HG03159 (cell line): Measurements from ENCODE around the gene PLOD2.

ENCODE experiments used
- ATAC-seq: cut with Tn5 transposase; IDR thresholded peaks from one replicate; pipeline ENCODE4 v1.9.1; 2021; ENCODE audit warnings: mild to moderate bottlenecking, moderate library complexity; ENCODE audit not compliant: unreplicated experiment

Gene PLOD2

DNA sequence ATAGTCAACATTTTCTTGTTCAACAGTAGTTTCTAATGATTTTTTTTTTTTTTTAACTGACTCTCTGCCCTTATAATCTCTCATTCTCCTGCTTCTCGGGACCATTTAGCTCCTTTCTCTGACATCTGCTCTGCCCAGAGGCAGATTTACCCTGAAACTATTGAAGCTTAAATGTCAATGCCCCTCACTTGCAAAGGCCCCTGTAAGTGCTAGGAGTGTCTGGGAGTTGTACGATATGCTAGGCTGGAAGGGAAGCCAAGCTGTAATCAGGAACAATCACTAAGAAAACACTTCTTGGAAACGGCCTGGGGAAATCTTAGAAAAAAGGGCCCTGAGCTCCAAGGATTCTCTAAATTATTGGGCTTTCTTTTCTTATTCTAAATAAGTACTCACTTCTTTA is 5.8 kb upstream of the PLOD2 start:
- ATAC-seq, result no peak

DNA sequence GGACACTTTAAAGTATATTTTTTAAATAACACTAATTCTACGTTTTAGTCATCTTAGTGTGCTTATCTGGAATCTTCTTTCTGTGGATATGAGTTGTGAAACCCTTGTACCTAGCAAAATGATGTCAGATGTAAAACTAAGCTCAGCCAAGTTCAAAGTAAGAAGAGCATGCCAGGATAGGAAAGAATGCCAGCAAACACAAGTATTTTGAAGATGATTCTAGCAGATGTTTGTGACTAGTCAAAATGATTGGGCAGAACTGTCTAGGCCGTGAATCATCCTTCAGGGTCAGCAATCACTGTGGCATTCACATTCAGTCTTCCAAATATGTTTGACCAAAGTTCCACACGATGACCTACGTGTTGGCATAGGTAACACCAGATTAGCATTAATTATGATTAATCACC is 5.4 kb upstream of the PLOD2 start:
- no peak for ATAC-seq

DNA sequence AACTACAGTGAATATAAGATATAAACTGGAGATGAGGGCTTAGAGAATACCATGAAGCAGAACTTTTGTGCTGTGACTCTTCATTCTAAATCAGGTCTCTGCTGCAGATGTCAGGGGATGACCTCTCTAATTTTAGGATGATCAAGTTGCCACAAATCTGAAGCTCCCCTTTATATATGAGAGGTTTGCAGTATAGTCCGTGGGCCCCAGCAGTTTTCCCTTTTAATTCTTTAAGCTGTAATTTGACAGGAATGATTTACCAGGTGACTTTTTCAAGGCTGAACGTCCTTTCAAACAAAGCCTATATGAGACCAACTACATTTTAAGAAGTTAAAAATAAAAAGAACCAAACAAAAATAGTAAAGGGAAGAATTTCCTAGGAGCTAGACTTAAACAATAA is 4.9 kb upstream of the PLOD2 start:
- ATAC-seq, result no peak

DNA sequence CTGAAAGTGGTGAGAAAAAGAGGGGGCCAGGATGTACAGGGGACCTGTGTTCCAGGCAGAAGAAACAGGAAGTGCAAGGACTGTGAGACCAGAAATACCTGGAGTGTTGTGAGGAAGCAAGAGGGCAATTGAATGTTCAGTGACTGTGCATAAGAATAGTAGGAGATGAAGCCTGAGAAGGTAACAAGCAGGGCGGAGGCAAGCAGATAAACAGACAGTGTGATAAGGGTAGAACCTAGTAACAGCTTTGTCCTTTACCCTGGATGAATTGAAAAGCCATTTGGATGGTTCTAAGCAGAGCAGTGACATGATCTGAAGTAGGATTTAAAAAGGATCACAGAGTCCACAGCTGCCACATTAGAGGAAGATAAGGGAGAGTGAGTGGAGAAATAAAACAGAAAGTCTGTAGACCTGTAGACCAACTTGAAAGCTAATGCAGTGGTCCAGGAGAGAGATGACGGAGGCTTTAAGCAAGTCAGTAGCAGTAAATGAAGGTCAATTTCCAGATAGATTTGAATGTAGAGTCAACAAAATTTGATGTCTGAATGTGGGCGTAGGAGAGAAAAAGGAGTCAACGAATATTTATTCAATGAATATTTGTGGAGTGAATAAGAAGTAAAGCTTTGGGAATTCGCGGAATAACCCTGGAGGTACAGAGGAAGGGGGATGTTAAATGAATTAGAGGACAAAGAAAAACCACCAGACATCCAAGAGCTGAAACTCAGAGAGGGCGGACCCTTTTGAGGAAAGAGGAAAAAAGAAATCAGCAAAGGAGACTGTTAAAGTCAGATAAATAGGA is 4.2 kb upstream of the PLOD2 start:
- ATAC-seq, result no peak

DNA sequence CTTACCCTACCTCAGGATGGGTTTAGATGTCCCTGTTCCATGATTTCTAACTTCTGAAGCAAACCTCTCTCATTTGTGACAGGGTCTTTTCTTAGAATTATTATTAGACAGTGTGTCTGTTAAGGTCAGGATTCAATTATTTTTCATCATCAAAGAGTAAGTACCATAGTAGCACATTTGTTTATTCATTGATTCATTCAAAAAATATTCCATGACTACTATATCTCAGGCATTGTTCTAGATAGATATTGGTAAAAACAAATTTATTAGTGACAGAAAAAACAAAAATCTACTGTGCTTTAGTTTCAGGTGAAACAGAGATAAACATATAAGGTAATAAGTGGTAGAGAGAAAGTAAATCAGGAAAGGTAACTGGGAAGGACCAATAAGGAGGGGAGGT is 3.5 kb upstream of the PLOD2 start:
- ATAC-seq, result no peak

DNA sequence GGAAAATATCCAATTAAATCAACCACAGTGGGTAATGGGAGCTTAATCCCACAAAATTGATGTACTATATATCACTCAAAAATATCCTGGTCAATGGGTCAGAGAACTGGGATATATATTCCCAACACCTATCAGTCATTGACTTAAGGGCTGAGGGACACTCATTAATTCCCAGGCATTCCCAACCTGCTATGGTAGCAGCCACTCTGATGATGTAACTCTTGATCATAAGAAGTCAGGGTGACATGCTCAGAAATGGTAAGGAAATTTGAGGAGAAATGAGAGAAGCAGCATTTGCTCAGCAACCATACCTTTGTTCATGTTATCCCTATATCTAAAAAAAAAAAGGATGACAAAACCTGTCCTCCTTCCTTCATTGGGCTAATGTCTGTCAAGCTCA is 3.1 kb upstream of the PLOD2 start:
- no peak for ATAC-seq

DNA sequence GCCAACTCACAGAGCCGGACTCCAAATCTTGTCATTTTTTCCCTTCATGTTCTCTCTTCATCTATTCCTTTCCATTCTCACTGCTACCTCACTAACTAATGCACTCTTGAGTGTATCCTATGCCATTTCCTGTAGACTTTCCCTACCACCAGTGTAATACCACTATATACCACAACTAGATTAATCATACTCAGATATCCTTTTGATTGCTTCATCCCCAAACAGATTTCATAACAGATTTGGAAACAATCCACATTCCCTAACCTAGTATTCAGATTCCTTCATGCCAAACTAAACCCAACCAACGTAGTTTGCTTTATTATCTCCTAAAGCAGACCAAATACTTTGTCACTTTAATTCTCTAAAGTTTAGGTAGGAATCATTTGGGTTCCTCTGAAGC is 2.6 kb upstream of the PLOD2 start:
- ATAC-seq, result no peak

DNA sequence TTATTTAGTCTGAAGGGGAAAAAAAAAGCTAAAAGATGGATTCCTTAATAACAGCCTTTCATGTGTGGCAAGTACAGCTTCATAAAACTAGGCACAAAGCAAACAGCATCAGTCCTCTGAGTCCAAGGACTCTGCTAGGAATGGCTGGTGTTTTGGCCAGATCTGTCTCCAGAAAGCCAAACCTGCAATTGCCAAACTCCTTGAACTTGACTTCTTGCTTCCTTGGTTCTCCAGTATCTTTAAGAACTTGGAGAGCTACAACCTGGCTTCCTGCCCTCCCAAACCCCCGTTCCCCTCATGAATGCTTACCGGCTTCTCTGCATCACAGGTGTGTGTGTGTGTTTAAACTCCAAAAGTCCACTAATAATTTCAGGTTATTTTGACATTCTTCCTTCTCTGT is 1.6 kb upstream of the PLOD2 start:
- ATAC-seq, result no peak

DNA sequence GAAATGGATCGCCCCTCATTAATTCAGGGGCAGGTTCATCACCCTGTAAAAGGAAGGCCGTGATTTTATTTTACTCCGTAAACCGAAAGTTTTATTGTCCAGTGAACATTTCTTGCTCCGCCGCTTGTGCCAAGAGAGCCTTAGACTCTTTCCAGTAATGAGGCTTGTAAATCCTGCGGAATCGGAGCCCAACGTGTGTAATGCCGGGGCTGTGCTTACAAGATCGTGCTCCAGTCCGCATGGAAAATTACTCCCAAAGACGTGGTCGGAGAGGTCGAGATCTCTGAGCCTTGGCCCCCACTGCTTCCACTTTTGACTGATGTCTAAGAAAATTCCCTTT is 649 bp upstream of the PLOD2 start:
- ATAC-seq, result no peak

DNA sequence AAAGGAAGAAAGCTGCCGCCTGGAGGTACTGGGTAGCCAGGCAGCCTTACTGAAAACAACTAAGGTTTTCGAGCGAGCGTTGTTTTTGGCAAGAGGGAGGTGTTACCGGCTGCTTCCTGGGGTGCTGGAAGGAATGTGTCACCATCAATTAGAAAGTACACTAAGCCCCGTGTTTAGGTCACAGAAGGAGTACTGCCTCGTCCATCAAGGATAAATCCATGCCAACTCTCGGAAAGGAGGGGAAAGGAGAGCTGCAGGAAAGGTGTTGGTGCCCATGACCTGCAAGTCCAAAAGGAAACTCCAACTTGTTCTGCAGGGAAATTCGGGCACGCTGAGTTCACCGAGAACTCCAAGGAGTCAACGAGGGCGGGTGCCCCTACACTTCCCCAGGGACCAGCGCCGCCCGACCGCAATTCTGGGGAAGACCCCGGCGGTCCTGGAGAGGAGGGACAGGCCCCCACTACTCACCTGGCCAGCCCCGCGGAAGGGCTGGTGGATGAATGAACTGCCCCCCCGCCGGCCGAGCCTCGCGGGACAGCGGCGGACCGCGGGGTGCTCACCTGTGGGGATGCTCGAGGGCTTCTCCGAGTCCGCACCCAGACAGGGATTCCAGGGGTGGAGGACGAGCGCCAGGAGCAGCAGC is 542 bp downstream of the PLOD2 start:
- peak; percentile 20 for ATAC-seq

DNA sequence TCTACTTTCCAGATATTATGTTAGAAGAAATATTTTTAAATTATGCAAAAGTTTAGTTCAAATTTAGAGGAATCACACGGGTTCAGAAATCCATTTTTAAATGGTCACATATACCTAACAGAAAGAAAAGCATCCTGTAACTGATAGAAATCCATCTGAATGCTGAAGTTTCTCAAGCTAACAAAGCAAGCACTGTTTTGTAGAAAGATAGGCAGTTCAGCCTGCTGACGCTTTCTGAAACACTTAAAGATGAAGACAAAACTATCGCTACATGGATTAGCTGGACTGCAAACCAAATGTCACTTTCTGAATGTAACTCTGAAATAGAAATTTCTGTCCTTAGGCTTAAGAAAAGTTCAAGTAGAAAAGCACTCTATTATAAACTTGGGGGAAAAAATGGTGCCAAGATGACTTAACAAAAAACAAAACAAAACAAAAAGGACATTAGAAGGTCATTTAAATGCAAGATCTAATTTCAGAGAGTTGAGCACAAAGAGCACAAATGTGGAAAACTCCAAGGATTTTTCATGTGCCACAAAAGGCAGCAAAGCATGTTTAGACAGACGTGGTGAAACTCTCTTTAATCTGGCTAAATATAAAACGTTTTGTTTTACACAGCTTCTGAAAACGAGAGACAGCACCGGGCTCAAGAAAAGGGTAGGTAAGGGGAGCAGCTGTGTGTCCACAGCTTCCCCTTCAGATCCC is 1.2 kb downstream of the PLOD2 start:
- no peak for ATAC-seq

DNA sequence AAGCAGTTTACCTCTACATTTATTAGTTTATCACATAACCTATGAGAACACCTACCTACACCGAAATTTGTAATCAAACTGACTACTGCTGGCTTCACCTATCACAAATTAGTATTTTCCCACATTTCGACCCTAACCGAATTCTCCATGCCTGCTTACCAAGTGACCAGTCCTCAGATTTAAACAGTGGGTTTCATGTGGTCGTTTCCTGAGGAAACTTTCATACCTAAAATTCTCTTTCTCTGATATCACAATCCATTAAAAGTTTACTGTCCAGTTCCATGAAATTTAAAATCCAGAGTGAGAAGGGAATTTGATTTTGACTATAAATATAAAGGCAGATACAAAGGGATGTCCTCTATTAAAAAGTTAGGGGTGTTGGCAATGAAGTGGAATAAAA is 1.9 kb downstream of the PLOD2 start:
- no peak for ATAC-seq

DNA sequence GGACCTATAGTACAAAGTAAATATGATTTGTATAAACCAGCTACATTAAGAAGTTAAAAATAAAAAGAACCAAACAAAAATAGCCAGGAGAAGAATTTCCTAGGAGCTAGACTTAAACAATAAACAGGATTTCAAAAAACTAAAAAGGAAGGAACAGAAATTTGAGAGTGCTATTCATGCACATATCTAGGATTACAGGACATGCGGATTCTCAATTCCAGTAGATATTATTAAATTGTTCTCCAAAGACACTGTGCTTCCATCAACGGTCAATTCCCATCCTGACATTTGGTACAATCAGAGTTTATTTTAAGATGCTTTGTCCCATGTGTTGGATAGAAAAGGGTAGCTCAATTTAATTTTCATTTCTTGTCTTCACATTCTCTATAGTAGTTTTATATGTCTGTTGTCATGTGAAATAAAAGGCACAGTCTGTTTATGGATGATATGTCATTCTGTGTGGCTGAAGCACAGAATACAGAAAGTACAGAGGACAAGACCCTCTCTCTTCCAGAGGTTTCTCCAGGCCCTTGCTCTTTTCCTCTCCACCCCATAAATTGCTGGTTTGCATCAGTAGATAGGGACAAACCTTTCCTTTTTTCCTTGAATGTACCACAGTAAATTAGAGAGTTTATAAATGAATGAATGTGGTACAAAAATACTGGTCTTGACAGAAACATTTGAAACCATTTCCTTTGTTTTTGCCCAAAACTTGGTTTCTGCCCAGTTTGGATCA is 3.5 kb downstream of the PLOD2 start:
- ATAC-seq, result no peak

DNA sequence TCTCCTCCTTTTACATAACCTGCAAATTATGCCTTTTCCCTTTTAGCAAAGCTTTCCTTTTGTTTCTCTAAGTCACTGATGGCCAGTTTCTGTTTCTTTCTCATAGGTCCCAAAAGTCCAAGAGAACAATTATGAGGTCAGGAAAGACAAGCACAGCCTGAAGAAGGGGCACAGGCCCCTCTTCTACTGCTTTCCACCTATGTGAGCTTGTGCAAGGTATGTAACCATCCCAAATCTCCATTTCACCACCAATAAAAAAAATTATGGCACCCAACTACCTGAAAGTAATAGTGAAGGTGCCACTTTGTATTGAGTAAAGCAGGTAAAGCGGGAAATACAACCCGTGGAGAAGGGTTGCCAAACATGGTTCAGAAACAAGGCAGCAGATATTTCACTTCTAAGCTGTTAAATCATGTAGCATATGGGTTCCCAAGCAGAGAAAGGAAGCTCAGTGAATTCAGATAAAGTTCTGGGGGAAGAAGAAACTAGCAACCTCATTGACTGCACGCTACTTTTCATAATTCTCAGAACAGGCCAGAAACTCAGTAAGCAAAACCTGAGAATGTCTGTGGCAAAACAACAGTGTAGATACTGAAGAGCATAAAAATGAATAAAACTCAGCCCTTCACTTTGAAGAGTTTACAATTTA is 4.2 kb downstream of the PLOD2 start:
- ATAC-seq, result no peak

DNA sequence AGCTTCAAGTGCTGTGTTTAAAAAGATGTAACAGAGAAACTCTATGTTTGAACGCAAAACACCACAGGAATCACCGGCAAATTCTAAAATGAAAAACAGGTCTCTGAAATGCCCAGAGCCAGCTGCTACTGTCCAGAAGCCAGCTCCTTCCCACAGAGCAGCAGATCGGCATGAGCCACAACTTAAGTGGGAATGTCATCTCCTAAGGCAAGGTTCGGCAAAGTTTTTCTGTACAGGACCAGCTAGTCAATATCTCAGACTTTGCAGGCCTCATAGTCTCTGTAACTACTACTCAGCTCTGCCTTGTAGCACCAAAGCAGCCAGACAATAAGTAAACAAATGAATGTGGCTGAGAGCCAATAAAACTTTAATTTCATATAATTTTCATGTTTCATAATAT is 4.9 kb downstream of the PLOD2 start:
- ATAC-seq, result no peak

DNA sequence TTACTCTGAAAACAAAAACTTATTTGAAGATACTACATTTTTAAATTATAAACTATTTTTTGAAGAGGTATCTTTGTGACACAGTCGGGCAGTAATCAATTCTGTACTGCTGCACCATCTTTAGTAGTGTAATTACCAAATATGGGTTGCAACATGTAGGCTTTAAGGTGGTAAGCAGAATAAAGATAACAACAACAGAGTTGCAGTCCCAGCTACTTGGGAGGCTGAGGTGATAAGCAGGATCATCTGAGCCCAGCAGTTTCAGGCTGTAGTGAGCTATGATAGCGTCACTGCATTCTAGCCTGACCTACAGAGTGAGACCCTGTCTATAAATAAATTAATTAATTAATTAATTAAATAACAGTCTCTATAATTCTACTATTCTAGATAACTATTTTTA is 6.0 kb downstream of the PLOD2 start:
- ATAC-seq, result no peak

DNA sequence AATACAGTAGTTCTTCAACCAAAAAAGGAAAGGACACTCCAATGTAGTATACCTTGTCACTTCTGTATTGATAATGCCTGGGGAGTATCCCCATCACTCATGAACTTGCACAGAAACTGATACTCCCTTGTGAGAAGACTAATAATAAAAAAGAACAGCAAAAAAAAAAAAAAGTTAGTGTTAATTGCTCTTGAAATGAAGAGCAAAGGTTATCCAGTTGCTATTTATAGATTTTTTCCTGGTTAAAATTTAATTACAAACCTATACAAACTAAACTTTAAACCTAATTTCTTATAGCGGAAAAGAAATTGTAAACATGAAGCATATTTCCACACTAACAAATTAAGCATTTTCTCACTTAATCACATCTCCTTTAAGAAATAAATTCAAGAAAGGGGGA is 6.7 kb downstream of the PLOD2 start:
- no peak for ATAC-seq

DNA sequence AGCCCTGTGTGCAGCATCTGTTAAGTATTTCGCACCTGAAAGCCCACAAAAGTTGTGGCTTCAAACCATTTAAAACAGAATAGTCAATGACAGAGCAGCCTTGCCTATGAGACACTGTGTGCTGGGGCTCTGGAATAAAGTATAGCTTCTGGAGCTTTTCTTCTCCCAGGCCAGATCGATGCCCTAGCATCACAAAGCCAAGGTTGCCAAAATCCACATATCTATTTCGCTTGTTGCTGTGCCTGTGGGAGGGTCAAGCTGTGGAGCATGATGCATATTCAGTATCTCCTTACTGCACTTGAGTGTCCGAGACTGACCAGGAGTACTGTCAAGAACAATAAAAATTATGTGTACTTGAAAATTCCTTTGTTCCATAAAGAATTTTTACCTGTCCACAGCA is 7.6 kb downstream of the PLOD2 start:
- no peak for ATAC-seq

DNA sequence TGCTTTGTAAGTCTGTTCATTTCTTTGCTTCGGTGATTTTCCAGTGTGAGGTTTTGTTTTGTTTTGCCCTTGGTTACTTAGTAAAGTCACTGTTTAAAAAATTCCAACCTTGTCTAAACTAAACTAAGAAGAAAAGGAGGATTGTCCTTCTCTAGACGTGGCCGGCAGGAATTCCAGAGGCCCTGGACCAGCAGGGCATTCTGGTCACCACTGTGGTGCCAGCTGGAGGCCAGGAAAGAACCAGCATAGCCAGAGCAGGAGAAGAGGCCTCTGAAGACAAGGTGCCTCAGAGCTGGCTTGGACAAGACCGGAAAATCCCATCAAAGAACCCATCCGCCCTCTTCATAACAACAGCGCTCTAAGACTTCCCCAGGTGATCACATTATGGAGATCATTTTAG is 8.2 kb downstream of the PLOD2 start:
- no peak for ATAC-seq

DNA sequence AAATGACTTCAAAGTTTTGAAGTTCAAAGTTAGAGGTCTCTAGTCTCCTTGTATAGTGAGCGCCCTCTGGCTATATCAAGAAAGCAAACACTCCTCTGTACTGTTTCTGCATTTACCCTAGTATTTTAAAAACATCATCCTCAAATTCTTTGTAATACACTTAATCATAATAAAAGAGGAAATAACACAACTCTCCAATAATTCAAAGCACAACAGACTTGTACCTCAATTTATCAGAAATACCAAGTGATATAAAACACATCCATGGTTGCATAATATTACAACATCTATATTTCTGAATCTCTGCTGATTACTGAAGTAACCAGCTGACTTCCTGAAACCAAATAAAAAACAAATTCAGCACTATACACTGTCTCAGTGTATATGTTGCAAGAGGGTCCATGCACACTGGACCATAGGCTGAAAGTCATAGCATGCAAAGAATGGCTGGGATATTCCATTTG is 12.5 kb downstream of the PLOD2 start:
- no peak for ATAC-seq

DNA sequence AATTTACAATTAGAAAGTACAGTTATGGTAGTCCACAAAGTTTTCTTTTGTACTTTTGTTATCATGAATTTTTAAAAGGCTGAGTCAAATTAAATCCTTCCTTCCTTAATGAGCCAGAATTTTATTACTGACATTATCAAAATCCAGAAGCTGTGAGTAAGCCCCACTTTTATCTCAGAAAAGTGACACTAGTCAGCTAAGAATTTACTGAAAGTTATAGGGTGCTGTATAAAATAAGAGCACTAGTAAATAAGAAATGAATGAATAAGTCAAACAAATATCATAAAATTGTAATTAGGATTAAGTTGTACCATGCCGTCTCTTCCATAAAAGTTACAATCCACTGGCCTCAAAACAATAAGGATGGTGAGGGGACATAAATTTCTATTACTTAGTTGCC is 15.3 kb downstream of the PLOD2 start:
- no peak for ATAC-seq
